ENCODE results near the gene CDCA8.

DNA sequence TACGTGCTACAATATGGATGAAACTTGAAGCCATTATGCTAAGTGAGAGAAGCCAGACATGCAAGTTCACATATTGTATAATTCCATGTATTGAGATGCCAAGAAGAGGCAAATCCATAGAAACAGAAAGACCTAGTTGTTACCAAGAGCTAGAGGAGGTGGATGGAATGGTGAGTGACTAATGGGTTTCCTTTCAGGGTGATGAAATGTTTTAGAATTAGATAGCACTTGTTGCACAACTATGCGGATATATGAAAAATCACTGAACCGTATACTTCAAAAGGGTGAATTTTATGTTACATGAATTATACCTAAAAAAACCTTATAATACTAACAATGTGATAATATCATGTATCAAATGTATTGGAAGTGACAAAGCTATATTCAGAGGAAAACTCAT lies 54.5 kb downstream of the CDCA8 start:
- no peak for TF ChIP-seq EP300 (IDR thresholded peaks at IDR 0.05)
- TF ChIP-seq, protein P1, sequence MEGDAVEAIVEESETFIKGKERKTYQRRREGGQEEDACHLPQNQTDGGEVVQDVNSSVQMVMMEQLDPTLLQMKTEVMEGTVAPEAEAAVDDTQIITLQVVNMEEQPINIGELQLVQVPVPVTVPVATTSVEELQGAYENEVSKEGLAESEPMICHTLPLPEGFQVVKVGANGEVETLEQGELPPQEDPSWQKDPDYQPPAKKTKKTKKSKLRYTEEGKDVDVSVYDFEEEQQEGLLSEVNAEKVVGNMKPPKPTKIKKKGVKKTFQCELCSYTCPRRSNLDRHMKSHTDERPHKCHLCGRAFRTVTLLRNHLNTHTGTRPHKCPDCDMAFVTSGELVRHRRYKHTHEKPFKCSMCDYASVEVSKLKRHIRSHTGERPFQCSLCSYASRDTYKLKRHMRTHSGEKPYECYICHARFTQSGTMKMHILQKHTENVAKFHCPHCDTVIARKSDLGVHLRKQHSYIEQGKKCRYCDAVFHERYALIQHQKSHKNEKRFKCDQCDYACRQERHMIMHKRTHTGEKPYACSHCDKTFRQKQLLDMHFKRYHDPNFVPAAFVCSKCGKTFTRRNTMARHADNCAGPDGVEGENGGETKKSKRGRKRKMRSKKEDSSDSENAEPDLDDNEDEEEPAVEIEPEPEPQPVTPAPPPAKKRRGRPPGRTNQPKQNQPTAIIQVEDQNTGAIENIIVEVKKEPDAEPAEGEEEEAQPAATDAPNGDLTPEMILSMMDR (IDR thresholded peaks at IDR 0.05): no peak
